Liver (tissue), 9 donors: Measurements from ENCODE around the gene GPR32. TPM values are rescaled to one million over a fixed set of nuclear protein-coding genes. Genes with fewer than 3 reads are reported as not detected.
"Not testable (repeated sequence)": the region's sequence is repeated elsewhere in the genome, so short reads cannot be mapped to it uniquely, and the experiment has no call there.

ENCODE experiments used
- DNase-seq: peaks from one replicate; pipeline ENCODE4 v3.0.0-alpha.2; 2017; ENCODE audit warnings: low spot score
- H3K27ac ChIP-seq, 2 donors: one replicate each; pipeline ENCODE4 v1.7.0; 2013; ENCODE audit warnings: inconsistent platforms in 2 of 2, low read length in 2 of 2, control low read depth in 1 of 2, low read depth in 1 of 2, mild to moderate bottlenecking in 1 of 2
- H3K27me3 ChIP-seq, 4 donors: one replicate each; pipeline versions ENCODE4 v1.6.1 to v1.7.0; 2013; ENCODE audit warnings: low read length in 3 of 4, inconsistent platforms in 1 of 4, mild to moderate bottlenecking in 1 of 4, moderate library complexity in 1 of 4; ENCODE audit not compliant: control insufficient read depth in 4 of 4, insufficient read depth in 4 of 4
- H3K36me3 ChIP-seq, 4 donors: one replicate each; pipeline versions ENCODE4 v1.6.1 to v1.7.0; 2013; ENCODE audit warnings: low read length in 3 of 4, mild to moderate bottlenecking in 3 of 4, low read depth in 1 of 4, moderate library complexity in 1 of 4; ENCODE audit not compliant: control insufficient read depth in 4 of 4, insufficient read depth in 3 of 4
- H3K4me1 ChIP-seq, 4 donors: one replicate each; pipeline versions ENCODE4 v1.6.1 to v1.7.0; 2013; ENCODE audit warnings: low read length in 3 of 4, mild to moderate bottlenecking in 3 of 4, moderate library complexity in 1 of 4; ENCODE audit not compliant: control insufficient read depth in 4 of 4, insufficient read depth in 4 of 4
- H3K4me3 ChIP-seq, 3 donors: one replicate each; pipeline versions ENCODE4 v1.6.1 to v1.7.0; 2013; ENCODE audit warnings: low read length in 3 of 3, control low read depth in 1 of 3, low read depth in 1 of 3, mild to moderate bottlenecking in 1 of 3
- H3K9ac ChIP-seq, 2 donors: one replicate each; pipeline ENCODE4 v1.7.0; 2013; ENCODE audit warnings: low read length in 2 of 2, mild to moderate bottlenecking in 2 of 2, moderate library complexity in 2 of 2, control low read depth in 1 of 2, low read depth in 1 of 2
- H3K9me3 ChIP-seq, 4 donors: one replicate each; pipeline versions ENCODE4 v1.6.1 to v1.7.0; 2013; ENCODE audit warnings: low read length in 3 of 4; ENCODE audit not compliant: control insufficient read depth in 4 of 4
- ATF3 ChIP-seq: IDR thresholded peaks from 2 replicates; pipeline ENCODE4 v1.6.1; 2016; ENCODE audit warnings: antibody characterized with exemption
- EGR1 ChIP-seq, 2 donors: IDR thresholded peaks; 2 replicates each; pipeline ENCODE4 v1.6.1; 2016 to 2018; ENCODE audit warnings: antibody characterized with exemption in 2 of 2, low read depth in 2 of 2
- FOXA1 ChIP-seq: IDR thresholded peaks from 2 replicates; pipeline ENCODE4 v1.6.1; 2016; ENCODE audit warnings: antibody characterized with exemption
- FOXA2 ChIP-seq: IDR thresholded peaks from 2 replicates; pipeline ENCODE4 v1.6.1; 2016; ENCODE audit warnings: antibody characterized with exemption
- GABPA ChIP-seq, 2 donors: IDR thresholded peaks in 1 of 2; conservative IDR thresholded peaks in 1 of 2; 2 replicates each; pipeline ENCODE4 v1.6.1; 2016; ENCODE audit warnings: antibody characterized with exemption in 2 of 2, mild to moderate bottlenecking in 1 of 2, moderate library complexity in 1 of 2
- HNF4A ChIP-seq, 2 donors: conservative IDR thresholded peaks; 2 replicates each; pipeline ENCODE4 v1.6.1; 2016; ENCODE audit warnings: antibody characterized with exemption in 2 of 2, mild to moderate bottlenecking in 2 of 2
- HNF4G ChIP-seq: IDR thresholded peaks from 2 replicates; pipeline ENCODE4 v1.6.1; 2016; ENCODE audit warnings: antibody characterized with exemption
- JUND ChIP-seq, 2 donors: IDR thresholded peaks; 2 replicates each; pipeline ENCODE4 v1.6.1; 2016; ENCODE audit warnings: antibody characterized with exemption in 2 of 2
- NR2F2 ChIP-seq: IDR thresholded peaks from 2 replicates; pipeline ENCODE4 v1.6.1; 2016; ENCODE audit warnings: antibody characterized with exemption
- RAD21 ChIP-seq, 2 donors: IDR thresholded peaks; 2 replicates each; pipeline ENCODE4 v1.6.1; 2016; ENCODE audit warnings: antibody characterized with exemption in 2 of 2, mild to moderate bottlenecking in 2 of 2
- REST ChIP-seq: IDR thresholded peaks from 2 replicates; pipeline ENCODE4 v1.6.1; 2016; ENCODE audit warnings: antibody characterized with exemption, mild to moderate bottlenecking
- RXRA ChIP-seq, 2 donors: IDR thresholded peaks; 2 replicates each; pipeline ENCODE4 v1.6.1; 2017 to 2018; ENCODE audit warnings: antibody characterized with exemption in 2 of 2, mild to moderate bottlenecking in 1 of 2
- SP1 ChIP-seq: IDR thresholded peaks from 2 replicates; pipeline ENCODE4 v1.6.1; 2018; ENCODE audit warnings: antibody characterized with exemption, mild to moderate bottlenecking
- TAF1 ChIP-seq: conservative IDR thresholded peaks from 2 replicates; pipeline ENCODE4 v1.6.1; 2016; ENCODE audit warnings: antibody characterized with exemption, mild to moderate bottlenecking
- YY1 ChIP-seq: IDR thresholded peaks from 2 replicates; pipeline ENCODE4 v1.6.1; 2016; ENCODE audit warnings: antibody characterized with exemption, mild to moderate bottlenecking
- ZBTB33 ChIP-seq: IDR thresholded peaks from 2 replicates; pipeline ENCODE4 v1.6.1; 2016; ENCODE audit warnings: antibody characterized with exemption
- WGBS: extraction: QIAGEN DNeasy Blood & Tissue Kit; methylation state at CpG from one replicate; pipeline ENCODE4 v1.1.7; 2013; 5-methylcytosine and 5-hydroxymethylcytosine counted together
- polyA plus RNA-seq, 2 donors: library from polyadenylated mRNA; stranded (reverse) in 1 of 2; unstranded in 1 of 2; fragments of 200-250 nt in 1 of 2; fragments of >200 nt in 1 of 2; fragmentation: Nextera tagmentation in 1 of 2; extraction: Ambion mirVana in 1 of 2; gene quantifications; one replicate each; pipeline versions ENCODE4 v1.2.1 to v1.2.3, GENCODE V29; 2013 to 2015
- total RNA-seq, 2 donors: library from RNA; depleted of rRNA; stranded (reverse); fragments of >200 nt; gene quantifications; one replicate each; pipeline ENCODE4 v1.2.3, GENCODE V29; 2014
- TF ChIP-seq, protein P1 (sequence below): IDR thresholded peaks from 2 replicates; pipeline ENCODE4 v1.6.1; 2016; ENCODE audit warnings: antibody characterized with exemption
- TF ChIP-seq, protein P2 (sequence below): fragments of 150-350 bp; IDR thresholded peaks from 2 replicates; pipeline ENCODE4 v1.5.1; 2017; ENCODE audit warnings: improper control_type of control experiment, low read depth, low read length; ENCODE audit not compliant: missing input control
- donor health status: healthy.
- donor health status: healthy.
- donor health status: healthy.
- donor health status: healthy.
- donor health status: healthy.

The GPR32 gene
- total and polyA plus RNA-seq, 4 donors, result not detected

GRCh38 chr19:50753879-50754278 lies 16.4 kb upstream of the GPR32 start:
- H3K27me3 ChIP-seq, result no peaks in the 10 kb centered on the region
- no peak for TF ChIP-seq RXRA (IDR thresholded peaks at IDR 0.05)
- no peak for TF ChIP-seq HNF4G
- TF ChIP-seq HNF4A (conservative IDR thresholded peaks at IDR 0.05), result no peak
- TF ChIP-seq, protein P1, sequence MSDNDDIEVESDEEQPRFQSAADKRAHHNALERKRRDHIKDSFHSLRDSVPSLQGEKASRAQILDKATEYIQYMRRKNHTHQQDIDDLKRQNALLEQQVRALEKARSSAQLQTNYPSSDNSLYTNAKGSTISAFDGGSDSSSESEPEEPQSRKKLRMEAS, result no peak
- TF ChIP-seq RAD21 (IDR thresholded peaks at IDR 0.05), result no peak
- no peak for TF ChIP-seq FOXA1
- no peak for TF ChIP-seq NR2F2
- no peak for TF ChIP-seq TAF1
- no peak for TF ChIP-seq REST
- no peak for TF ChIP-seq FOXA2
- TF ChIP-seq EGR1 (IDR thresholded peaks at IDR 0.05; ENCODE audit: low read depth in 2 of 2), result no peak
- no peak for TF ChIP-seq GABPA (IDR thresholded peaks at IDR 0.05 in 1 of 2, conservative IDR thresholded peaks at IDR 0.05 in 1 of 2)
- no peak for TF ChIP-seq ATF3
- TF ChIP-seq YY1, result no peak
- TF ChIP-seq, protein P2, sequence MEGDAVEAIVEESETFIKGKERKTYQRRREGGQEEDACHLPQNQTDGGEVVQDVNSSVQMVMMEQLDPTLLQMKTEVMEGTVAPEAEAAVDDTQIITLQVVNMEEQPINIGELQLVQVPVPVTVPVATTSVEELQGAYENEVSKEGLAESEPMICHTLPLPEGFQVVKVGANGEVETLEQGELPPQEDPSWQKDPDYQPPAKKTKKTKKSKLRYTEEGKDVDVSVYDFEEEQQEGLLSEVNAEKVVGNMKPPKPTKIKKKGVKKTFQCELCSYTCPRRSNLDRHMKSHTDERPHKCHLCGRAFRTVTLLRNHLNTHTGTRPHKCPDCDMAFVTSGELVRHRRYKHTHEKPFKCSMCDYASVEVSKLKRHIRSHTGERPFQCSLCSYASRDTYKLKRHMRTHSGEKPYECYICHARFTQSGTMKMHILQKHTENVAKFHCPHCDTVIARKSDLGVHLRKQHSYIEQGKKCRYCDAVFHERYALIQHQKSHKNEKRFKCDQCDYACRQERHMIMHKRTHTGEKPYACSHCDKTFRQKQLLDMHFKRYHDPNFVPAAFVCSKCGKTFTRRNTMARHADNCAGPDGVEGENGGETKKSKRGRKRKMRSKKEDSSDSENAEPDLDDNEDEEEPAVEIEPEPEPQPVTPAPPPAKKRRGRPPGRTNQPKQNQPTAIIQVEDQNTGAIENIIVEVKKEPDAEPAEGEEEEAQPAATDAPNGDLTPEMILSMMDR, result no peak
- no peak for TF ChIP-seq JUND (IDR thresholded peaks at IDR 0.05)
- TF ChIP-seq ZBTB33, result no peak
- TF ChIP-seq SP1, result no peak
- no peak for DNase-seq
- H3K9me3 ChIP-seq, result no peaks in the 10 kb centered on the region
- 79% methylated on average over 4 of the region's 4 CpGs for WGBS
- no peak overlapping the region for H3K4me3 ChIP-seq
- no peaks in the 10 kb centered on the region for H3K36me3 ChIP-seq
- H3K9ac ChIP-seq, result no peak overlapping the region
- no peaks in the 10 kb centered on the region for H3K4me1 ChIP-seq
- H3K27ac ChIP-seq, result no peak overlapping the region

- H3K27ac ChIP-seq, H3K4me3 ChIP-seq, H3K4me1 ChIP-seq, H3K9me3 ChIP-seq, H3K36me3 ChIP-seq, H3K9ac ChIP-seq, H3K27me3 ChIP-seq, DNase-seq: not testable (repeated sequence)
- WGBS, result 65% methylated on average over 8 of the region's 8 CpGs
Observed at GRCh38 chr19:50756244-50756643, 14.0 kb upstream of the GPR32 start.

DNA sequence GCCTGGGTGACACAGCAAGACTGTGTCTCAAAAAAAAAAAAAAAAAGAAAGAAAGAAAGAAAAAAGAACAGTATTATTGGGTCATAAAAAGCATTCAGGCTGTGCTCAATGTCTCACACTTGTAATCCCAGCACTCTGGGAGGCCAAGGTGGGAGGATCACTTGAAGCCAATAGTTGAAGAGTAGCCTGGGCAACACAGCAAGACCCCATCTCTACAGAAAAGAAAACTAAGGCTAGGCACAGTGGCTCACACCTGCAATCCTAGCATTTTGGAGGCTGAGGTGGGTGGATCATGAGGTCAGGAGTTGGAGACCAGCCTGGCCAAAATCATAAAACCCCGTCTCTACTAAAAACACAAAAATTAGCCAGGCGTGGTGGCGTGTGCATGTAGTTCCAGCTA lies 12.6 kb upstream of the GPR32 start:
- not testable (repeated sequence) for DNase-seq, H3K27ac ChIP-seq, H3K9me3 ChIP-seq, H3K4me1 ChIP-seq, H3K4me3 ChIP-seq, H3K27me3 ChIP-seq, H3K36me3 ChIP-seq, H3K9ac ChIP-seq
- WGBS, result 92% methylated on average over 3 of the region's 3 CpGs

DNA sequence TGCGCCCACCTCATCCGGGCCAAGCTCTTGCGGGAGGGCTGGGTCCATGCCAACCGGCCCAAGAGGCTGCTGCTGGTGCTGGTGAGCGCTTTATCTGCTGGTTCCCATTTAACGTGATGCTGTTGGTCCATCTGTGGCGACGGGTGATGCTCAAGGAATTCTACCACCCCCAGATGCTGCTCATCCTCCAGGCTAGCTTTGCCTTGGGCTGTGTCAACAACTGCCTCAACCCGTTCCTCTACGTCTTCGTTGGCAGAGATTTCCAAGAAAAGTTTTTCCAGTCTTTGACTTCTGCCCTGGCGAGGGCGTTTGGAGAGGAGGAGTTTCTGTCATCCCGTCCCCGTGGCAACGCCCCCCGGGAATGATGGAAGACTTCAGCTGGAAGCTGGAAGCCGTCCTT lies 11.2 kb upstream of the GPR32 start:
- 75% methylated on average over 17 of the region's 18 CpGs for WGBS
- H3K4me3 ChIP-seq, H3K4me1 ChIP-seq, H3K27ac ChIP-seq, H3K36me3 ChIP-seq, H3K9me3 ChIP-seq, H3K27me3 ChIP-seq, DNase-seq, H3K9ac ChIP-seq: not testable (repeated sequence)
